Natural killer cell (primary cell): ENCODE measurements around the gene CYTH1. TPM values are rescaled to one million over a fixed set of nuclear protein-coding genes. Genes with fewer than 3 reads are reported as not detected.
"Not testable (repeated sequence)": the region's sequence is repeated elsewhere in the genome, so short reads cannot be mapped to it uniquely, and the experiment has no call there.

Experiments used
- ATAC-seq, 3 donors: fragments of 150-1000 bp in 2 of 3; fragments of 200-7000 bp in 1 of 3; cut with Tn5 transposase; 1 replicate in 1 of 3; 2 replicates in 2 of 3; pipeline ENCODE4 v1.10.0; 2021; ENCODE audit warnings: mild to moderate bottlenecking in 2 of 3, moderate library complexity in 2 of 3
- DNase-seq, 2 donors: peaks; one replicate each; pipeline versions ENCODE4 v3.0.0 to v3.0.0-alpha.2; 2013 to 2021; ENCODE audit warnings: mixed read lengths in 1 of 2
- H3K27ac ChIP-seq: one replicate; pipeline ENCODE4 v1.5.1; 2013; ENCODE audit warnings: mild to moderate bottlenecking, low read length
- H3K27me3 ChIP-seq: one replicate; pipeline ENCODE4 v1.6.1; 2013; ENCODE audit warnings: low read length; ENCODE audit not compliant: control insufficient read depth, insufficient read depth
- H3K36me3 ChIP-seq: one replicate; pipeline ENCODE4 v1.6.1; 2013; ENCODE audit warnings: low read length; ENCODE audit not compliant: control insufficient read depth, insufficient read depth
- H3K4me1 ChIP-seq: one replicate; pipeline ENCODE4 v1.6.1; 2013; ENCODE audit warnings: low read length; ENCODE audit not compliant: control insufficient read depth, insufficient read depth
- H3K4me3 ChIP-seq: one replicate; pipeline ENCODE4 v1.5.1; 2013; ENCODE audit warnings: low read length
- H3K9me3 ChIP-seq: one replicate; pipeline ENCODE4 v1.6.1; 2013; ENCODE audit warnings: low read length; ENCODE audit not compliant: control insufficient read depth, insufficient read depth
- H3K27ac Mint-ChIP-seq, 2 donors: one replicate each; pipeline ENCODE4 v1.8.0; 2022; ENCODE audit warnings: mild to moderate bottlenecking in 2 of 2, mixed read lengths in 2 of 2, moderate library complexity in 1 of 2
- H3K27me3 Mint-ChIP-seq, 2 donors: one replicate each; pipeline ENCODE4 v1.8.0; 2022; ENCODE audit warnings: low read depth in 2 of 2, mixed read lengths in 2 of 2
- H3K36me3 Mint-ChIP-seq: one replicate; pipeline ENCODE4 v1.8.0; 2022; ENCODE audit warnings: mixed read lengths
- H3K4me1 Mint-ChIP-seq, 2 donors: one replicate each; pipeline ENCODE4 v1.8.0; 2022; ENCODE audit warnings: mixed read lengths in 2 of 2
- H3K4me3 Mint-ChIP-seq: one replicate; pipeline ENCODE4 v1.8.0; 2022; ENCODE audit warnings: mild to moderate bottlenecking, moderate library complexity, mixed read lengths
- H3K9me3 Mint-ChIP-seq, 2 donors: one replicate each; pipeline ENCODE4 v1.8.0; 2022; ENCODE audit warnings: mixed read lengths in 2 of 2
- CTCF ChIP-seq: fragments of 200-600 bp; IDR thresholded peaks from one replicate; pipeline ENCODE4 v1.8.0; 2022; ENCODE audit warnings: antibody characterized with exemption
- WGBS: methylation state at CpG from one replicate; pipeline ENCODE4 v1.1.7; 2013; ENCODE audit warnings: missing lambda C conversion rate; ENCODE audit not compliant: insufficient coverage; 5-methylcytosine and 5-hydroxymethylcytosine counted together
- intact Hi-C: fragments of 100-400 bp; cut with micrococcal nuclease; formaldehyde crosslinking; loops from one replicate; pipeline ENCODE4 v1.14.2; 2022
- total RNA-seq, 4 donors: library from RNA; stranded (reverse); fragments of 120-200 nt in 1 of 4; gene quantifications; one replicate each; pipeline versions ENCODE4 v1.2.3 to v1.2.4, GENCODE V29; 2013 to 2022

Gene CYTH1
- total RNA-seq, 3 donors from 2014 or later (not counting 1 experiment from before 2014, with no cell fraction given) = 437 to 514 (median 457) TPM

GRCh38 chr17:78672871-78673371 lies 109.2 kb downstream of the CYTH1 start:
- Mint-ChIP-seq H3K4me1 (peaks cover 0 to 40% of the 10 kb centered on the region in 2 donors), H3K36me3 (no peaks in the 10 kb centered on the region), H3K27ac (peak overlapping the region; percentile 72 to 73), H3K4me3 (no peak overlapping the region), H3K27me3 (no peaks in the 10 kb centered on the region), H3K9me3 (no peaks in the 10 kb centered on the region)
- Histone ChIP-seq H3K27ac (no peak overlapping the region), H3K27me3 (no peaks in the 10 kb centered on the region), H3K9me3 (no peaks in the 10 kb centered on the region), H3K4me1 (no peaks in the 10 kb centered on the region), H3K36me3 (peaks cover 62% of the 10 kb centered on the region), H3K4me3 (no peak overlapping the region)
- intact Hi-C loops = no loop called here
- WGBS = 95% methylated on average over 5 of the region's 5 CpGs
- ATAC-seq = no peak
- DNase-seq = no peak
- TF ChIP-seq CTCF = no peak

- DNase-seq = peak in 1 of 2 donors; percentile 11
- intact Hi-C loops = no loop called here
- no peaks in the 10 kb centered on the region for H3K27me3 ChIP-seq
- no peak overlapping the region for H3K27ac ChIP-seq
- Mint-ChIP-seq H3K36me3 (no peaks in the 10 kb centered on the region), H3K4me1 (peaks cover under 1 to 41% of the 10 kb centered on the region in 2 donors), H3K27me3 (no peaks in the 10 kb centered on the region), H3K9me3 (no peaks in the 10 kb centered on the region), H3K27ac (peak overlapping the region; percentile 72 to 73), H3K4me3 (no peak overlapping the region)
- 88% methylated on average over 11 of the region's 11 CpGs for WGBS
- no peaks in the 10 kb centered on the region for H3K9me3 ChIP-seq
- H3K4me1 ChIP-seq = no peaks in the 10 kb centered on the region
- ATAC-seq = no peak
- TF ChIP-seq CTCF = no peak
- H3K36me3 ChIP-seq = peaks cover 56% of the 10 kb centered on the region
- no peak overlapping the region for H3K4me3 ChIP-seq
These were observed 110.1 kb downstream of the CYTH1 start for GRCh38 chr17:78672005-78672404.

- H3K9me3 ChIP-seq, H3K9me3 Mint-ChIP-seq, H3K36me3 Mint-ChIP-seq, ATAC-seq, H3K4me1 ChIP-seq, H3K4me3 ChIP-seq, H3K27me3 Mint-ChIP-seq, DNase-seq, intact Hi-C loops, H3K4me3 Mint-ChIP-seq, H3K27me3 ChIP-seq, H3K27ac ChIP-seq: not testable (repeated sequence)
- H3K4me1 Mint-ChIP-seq = peaks cover 4 to 44% of the 10 kb centered on the region in 2 donors
- 71% methylated on average over 3 of the region's 3 CpGs for WGBS
- peaks cover 52% of the 10 kb centered on the region for H3K36me3 ChIP-seq
- H3K27ac Mint-ChIP-seq = peak overlapping the region; percentile 72 to 73
These were observed 110.4 kb downstream of the CYTH1 start for GRCh38 chr17:78671726-78672001.

- 95% methylated on average over 20 of the region's 20 CpGs for WGBS
- peaks cover 46% of the 10 kb centered on the region for H3K36me3 ChIP-seq
- DNase-seq (no peak), ATAC-seq (no peak)
- Mint-ChIP-seq H3K36me3 (no peaks in the 10 kb centered on the region), H3K4me3 (no peak overlapping the region), H3K27ac (peak overlapping the region; percentile 72 to 73), H3K9me3 (no peaks in the 10 kb centered on the region), H3K27me3 (no peaks in the 10 kb centered on the region), H3K4me1 (peaks cover 10 to 50% of the 10 kb centered on the region in 2 donors)
- no peak for TF ChIP-seq CTCF
- H3K27me3 ChIP-seq = no peaks in the 10 kb centered on the region
- intact Hi-C loops = no loop called here
- H3K27ac ChIP-seq = no peak overlapping the region
- peaks cover 8% of the 10 kb centered on the region for H3K4me1 ChIP-seq
- no peaks in the 10 kb centered on the region for H3K9me3 ChIP-seq
- no peak overlapping the region for H3K4me3 ChIP-seq
These were observed 111.0 kb downstream of the CYTH1 start for GRCh38 chr17:78670850-78671725.
